HUES64 (cell line): Measurements from ENCODE around the gene GSTK1.
"Not testable (repeated sequence)": the region's sequence is repeated elsewhere in the genome, so short reads cannot be mapped to it uniquely, and the experiment has no call there.

Experiments used
- H3K27ac ChIP-seq: 2 replicates; pipeline ENCODE4 v1.7.0; 2013; ENCODE audit warnings: low read depth, low read length, inconsistent platforms
- H3K27me3 ChIP-seq: 2 replicates; pipeline ENCODE4 v1.6.1; 2013; ENCODE audit warnings: mild to moderate bottlenecking, low read length; ENCODE audit not compliant: insufficient read depth
- H3K36me3 ChIP-seq: 2 replicates; pipeline ENCODE4 v1.6.1; 2013; ENCODE audit warnings: mild to moderate bottlenecking, low read length; ENCODE audit not compliant: insufficient read depth
- H3K4me1 ChIP-seq: 2 replicates; pipeline ENCODE4 v1.6.1; 2013; ENCODE audit warnings: mild to moderate bottlenecking, low read length, moderate library complexity; ENCODE audit not compliant: insufficient read depth
- H3K4me3 ChIP-seq: 2 replicates; pipeline ENCODE4 v1.5.1; 2013; ENCODE audit warnings: mild to moderate bottlenecking, low read length, moderate library complexity
- H3K9ac ChIP-seq: 2 replicates; pipeline ENCODE4 v1.6.1; 2013; ENCODE audit warnings: mild to moderate bottlenecking, low read depth, low read length
- H3K9me3 ChIP-seq: 2 replicates; pipeline ENCODE4 v1.6.1; 2013; ENCODE audit warnings: low read depth, low read length; ENCODE audit not compliant: insufficient read depth
- WGBS: fragments of 150-250, 120-280 bp; methylation state at CpG from one replicate; pipeline ENCODE4 v1.1.7; 2013; ENCODE audit warnings: missing lambda C conversion rate; 5-methylcytosine and 5-hydroxymethylcytosine counted together

The GSTK1 gene

GRCh38 chr7:143287339-143287934 is 24.2 kb downstream of the GSTK1 start:
- Histone ChIP-seq H3K4me1 (peaks cover 30% of the 10 kb centered on the region), H3K4me3 (no peak overlapping the region), H3K9me3 (peaks cover 6% of the 10 kb centered on the region; the same call in 1 of the 2 replicates), H3K27ac (no peak overlapping the region), H3K36me3 (peaks cover 21% of the 10 kb centered on the region), H3K27me3 (peaks cover 22% of the 10 kb centered on the region), H3K9ac (no peak overlapping the region)
- 90% methylated on average over 17 of the region's 17 CpGs for WGBS

- Histone ChIP-seq H3K4me1 (peaks cover 25% of the 10 kb centered on the region), H3K9me3 (peaks cover 6% of the 10 kb centered on the region; the same call in 1 of the 2 replicates), H3K36me3 (peaks cover 29% of the 10 kb centered on the region), H3K4me3 (peak within 1 kb of the TSS; percentile 91), H3K27ac (peak within 1 kb of the TSS; percentile 82), H3K27me3 (peaks cover 22% of the 10 kb centered on the region), H3K9ac (peak within 1 kb of the TSS; percentile 98)
- 3% methylated on average over 84 of the region's 84 CpGs for WGBS
Measured at GRCh38 chr7:143287935-143288826, 24.9 kb downstream of the GSTK1 start, which contains the start of gene CASP2. Gene CASP2 (plus strand): TSS chr7:143288351. CDS start chr7:143288456, 105 bp downstream.

DNA sequence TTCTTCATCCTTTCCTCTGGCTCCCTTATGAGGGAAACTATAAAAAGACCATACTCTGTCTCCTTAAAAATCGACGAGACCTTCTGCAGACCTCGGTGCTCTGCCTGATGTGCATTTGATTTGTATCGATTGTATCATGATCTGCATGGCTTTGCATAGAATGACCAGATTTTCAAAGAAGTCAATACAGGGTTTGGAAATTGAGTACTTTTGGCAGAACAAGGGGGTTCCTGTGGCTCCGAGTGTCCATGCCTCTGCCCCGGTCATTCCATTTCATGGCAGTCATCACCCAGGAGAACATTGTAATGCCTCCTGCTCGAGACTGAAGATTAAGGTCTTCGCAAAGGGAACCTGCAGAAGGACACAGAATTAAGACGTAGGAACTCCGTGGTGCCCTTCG is 25.6 kb downstream of the GSTK1 start:
- H3K9me3 ChIP-seq = peaks cover 6% of the 10 kb centered on the region; the same call in 1 of the 2 replicates

GRCh38 chr7:143289421-143289820 is 26.2 kb downstream of the GSTK1 start:
- Histone ChIP-seq H3K9ac (peak overlapping the region; percentile 98; the same call in 1 of the 2 replicates), H3K4me3 (peak overlapping the region; percentile 91), H3K9me3 (peaks cover 6% of the 10 kb centered on the region; the same call in 1 of the 2 replicates), H3K4me1 (peaks cover 14% of the 10 kb centered on the region), H3K27me3 (peaks cover 22% of the 10 kb centered on the region), H3K36me3 (peaks cover 41% of the 10 kb centered on the region), H3K27ac (no peak overlapping the region)
- WGBS = 49% methylated on average over 6 of the region's 6 CpGs

More for the DNA sequence above, 25.6 kb downstream of the GSTK1 start:
- 2% methylated on average over 11 of the region's 11 CpGs for WGBS
- Histone ChIP-seq H3K36me3 (peaks cover 35% of the 10 kb centered on the region), H3K27me3 (peaks cover 22% of the 10 kb centered on the region), H3K4me1 (peaks cover 19% of the 10 kb centered on the region), H3K9ac (peak overlapping the region; percentile 98), H3K4me3 (peak overlapping the region; percentile 91), H3K27ac (peak overlapping the region; percentile 82)

GRCh38 chr7:143289888-143290287 is 26.6 kb downstream of the GSTK1 start:
- H3K36me3 ChIP-seq = peaks cover 46% of the 10 kb centered on the region
- peaks cover 22% of the 10 kb centered on the region for H3K27me3 ChIP-seq
- not testable (repeated sequence) for H3K9ac ChIP-seq, H3K9me3 ChIP-seq, H3K27ac ChIP-seq
- peaks cover 12% of the 10 kb centered on the region for H3K4me1 ChIP-seq
- H3K4me3 ChIP-seq = peak overlapping the region; percentile 91
- 83% methylated on average over 4 of the region's 4 CpGs for WGBS

GRCh38 chr7:143290293-143290692 is 27.1 kb downstream of the GSTK1 start:
- 98% methylated on average over 4 of the region's 4 CpGs for WGBS
- peaks cover 8% of the 10 kb centered on the region for H3K4me1 ChIP-seq
- peaks cover 6% of the 10 kb centered on the region; the same call in 1 of the 2 replicates for H3K9me3 ChIP-seq
- no peak overlapping the region; the same call in 1 of the 2 replicates for H3K4me3 ChIP-seq
- H3K27me3 ChIP-seq = peaks cover 22% of the 10 kb centered on the region
- H3K36me3 ChIP-seq = peaks cover 50% of the 10 kb centered on the region
- H3K27ac ChIP-seq = no peak overlapping the region
- H3K9ac ChIP-seq = no peak overlapping the region

GRCh38 chr7:143292876-143293275 is 29.6 kb downstream of the GSTK1 start:
- H3K9ac ChIP-seq = no peak overlapping the region
- WGBS = 93% methylated on average over 5 of the region's 5 CpGs
- H3K9me3 ChIP-seq = no peaks in the 10 kb centered on the region
- H3K4me1 ChIP-seq = peaks cover 6% of the 10 kb centered on the region; the same call in 1 of the 2 replicates
- H3K36me3 ChIP-seq = peaks cover 73% of the 10 kb centered on the region
- no peak overlapping the region for H3K27ac ChIP-seq
- H3K4me3 ChIP-seq = no peak overlapping the region
- H3K27me3 ChIP-seq = no peaks in the 10 kb centered on the region

GRCh38 chr7:143295870-143296269 is 32.6 kb downstream of the GSTK1 start:
- no peaks in the 10 kb centered on the region for H3K4me1 ChIP-seq
- H3K9me3 ChIP-seq = no peaks in the 10 kb centered on the region
- H3K36me3 ChIP-seq = peaks cover 97% of the 10 kb centered on the region
- no peak overlapping the region for H3K9ac ChIP-seq
- no peak overlapping the region for H3K4me3 ChIP-seq
- no peak overlapping the region for H3K27ac ChIP-seq
- H3K27me3 ChIP-seq = no peaks in the 10 kb centered on the region

DNA sequence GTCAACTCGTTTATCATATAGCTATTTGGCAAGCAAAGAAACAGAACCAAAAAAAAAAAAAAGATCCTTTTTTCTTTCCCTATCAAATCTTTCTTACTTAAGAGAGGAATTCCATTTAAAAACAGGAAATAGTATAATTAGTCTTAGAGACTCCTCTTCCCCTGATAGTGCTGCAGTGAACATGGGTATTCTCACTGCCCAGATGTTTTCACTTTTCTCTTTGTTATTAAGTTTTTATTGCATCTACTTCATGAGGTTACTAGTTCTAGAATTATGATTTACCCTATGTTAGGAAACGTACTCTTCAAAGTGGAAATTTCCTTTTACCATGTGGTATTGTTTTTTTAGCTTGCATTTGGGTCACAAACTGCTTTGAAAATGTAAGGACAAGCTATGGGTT is 33.4 kb downstream of the GSTK1 start:
- Histone ChIP-seq H3K36me3 (peaks cover 97% of the 10 kb centered on the region), H3K4me1 (no peaks in the 10 kb centered on the region), H3K4me3 (no peak overlapping the region), H3K27ac (no peak overlapping the region), H3K9me3 (no peaks in the 10 kb centered on the region), H3K27me3 (no peaks in the 10 kb centered on the region), H3K9ac (no peak overlapping the region)
- WGBS = 94% methylated on average over 2 of the region's 2 CpGs

- Histone ChIP-seq H3K36me3 (peaks cover 98% of the 10 kb centered on the region), H3K9me3 (no peaks in the 10 kb centered on the region), H3K9ac (no peak overlapping the region), H3K27me3 (no peaks in the 10 kb centered on the region), H3K4me1 (no peaks in the 10 kb centered on the region), H3K27ac (no peak overlapping the region), H3K4me3 (no peak overlapping the region)
- WGBS = 98% methylated on average over 2 of the region's 2 CpGs
Measured at GRCh38 chr7:143299346-143299745, 36.1 kb downstream of the GSTK1 start.

- no peaks in the 10 kb centered on the region for H3K9me3 ChIP-seq
- no peaks in the 10 kb centered on the region for H3K4me1 ChIP-seq
- H3K27me3 ChIP-seq = no peaks in the 10 kb centered on the region
- no peak overlapping the region for H3K27ac ChIP-seq
- WGBS = 87% methylated on average over 8 of the region's 8 CpGs
- H3K4me3 ChIP-seq = no peak overlapping the region
- H3K9ac ChIP-seq = no peak overlapping the region
- H3K36me3 ChIP-seq = peaks cover 98% of the 10 kb centered on the region
Measured at GRCh38 chr7:143299840-143300239, 36.6 kb downstream of the GSTK1 start.
